Measurements from ENCODE around the gene UNC13A.

DNA sequence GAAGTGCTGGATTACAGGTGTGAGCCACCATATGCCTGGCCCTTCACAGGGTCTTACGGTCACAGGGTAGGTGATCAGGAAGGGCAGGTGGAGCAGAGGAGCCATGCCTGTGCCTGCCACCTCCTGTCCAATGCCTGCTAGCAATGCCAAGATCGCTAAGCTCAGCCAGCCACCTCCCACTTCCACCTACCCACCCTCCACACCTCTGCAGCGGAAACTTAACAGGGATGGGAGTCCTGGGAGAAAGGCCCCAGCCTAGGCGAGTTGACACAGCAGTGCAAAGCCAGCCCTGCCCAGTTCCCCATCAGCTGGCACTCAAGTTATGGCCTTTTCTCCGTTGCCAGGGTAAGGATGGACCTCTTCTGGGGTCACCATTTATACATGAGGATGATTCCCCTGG lies 47.3 kb upstream of the UNC13A start:
- TF ChIP-seq, protein P1, sequence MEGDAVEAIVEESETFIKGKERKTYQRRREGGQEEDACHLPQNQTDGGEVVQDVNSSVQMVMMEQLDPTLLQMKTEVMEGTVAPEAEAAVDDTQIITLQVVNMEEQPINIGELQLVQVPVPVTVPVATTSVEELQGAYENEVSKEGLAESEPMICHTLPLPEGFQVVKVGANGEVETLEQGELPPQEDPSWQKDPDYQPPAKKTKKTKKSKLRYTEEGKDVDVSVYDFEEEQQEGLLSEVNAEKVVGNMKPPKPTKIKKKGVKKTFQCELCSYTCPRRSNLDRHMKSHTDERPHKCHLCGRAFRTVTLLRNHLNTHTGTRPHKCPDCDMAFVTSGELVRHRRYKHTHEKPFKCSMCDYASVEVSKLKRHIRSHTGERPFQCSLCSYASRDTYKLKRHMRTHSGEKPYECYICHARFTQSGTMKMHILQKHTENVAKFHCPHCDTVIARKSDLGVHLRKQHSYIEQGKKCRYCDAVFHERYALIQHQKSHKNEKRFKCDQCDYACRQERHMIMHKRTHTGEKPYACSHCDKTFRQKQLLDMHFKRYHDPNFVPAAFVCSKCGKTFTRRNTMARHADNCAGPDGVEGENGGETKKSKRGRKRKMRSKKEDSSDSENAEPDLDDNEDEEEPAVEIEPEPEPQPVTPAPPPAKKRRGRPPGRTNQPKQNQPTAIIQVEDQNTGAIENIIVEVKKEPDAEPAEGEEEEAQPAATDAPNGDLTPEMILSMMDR (IDR thresholded peaks at IDR 0.05; ENCODE audit: insufficient read depth, low read length) = no peak
- TF ChIP-seq POLR2AphosphoS5 (IDR thresholded peaks at IDR 0.05; ENCODE audit: low read depth) (no peak), GABPA (IDR thresholded peaks at IDR 0.05; ENCODE audit: low read depth) (no peak)
- TF ChIP-seq, protein P2, sequence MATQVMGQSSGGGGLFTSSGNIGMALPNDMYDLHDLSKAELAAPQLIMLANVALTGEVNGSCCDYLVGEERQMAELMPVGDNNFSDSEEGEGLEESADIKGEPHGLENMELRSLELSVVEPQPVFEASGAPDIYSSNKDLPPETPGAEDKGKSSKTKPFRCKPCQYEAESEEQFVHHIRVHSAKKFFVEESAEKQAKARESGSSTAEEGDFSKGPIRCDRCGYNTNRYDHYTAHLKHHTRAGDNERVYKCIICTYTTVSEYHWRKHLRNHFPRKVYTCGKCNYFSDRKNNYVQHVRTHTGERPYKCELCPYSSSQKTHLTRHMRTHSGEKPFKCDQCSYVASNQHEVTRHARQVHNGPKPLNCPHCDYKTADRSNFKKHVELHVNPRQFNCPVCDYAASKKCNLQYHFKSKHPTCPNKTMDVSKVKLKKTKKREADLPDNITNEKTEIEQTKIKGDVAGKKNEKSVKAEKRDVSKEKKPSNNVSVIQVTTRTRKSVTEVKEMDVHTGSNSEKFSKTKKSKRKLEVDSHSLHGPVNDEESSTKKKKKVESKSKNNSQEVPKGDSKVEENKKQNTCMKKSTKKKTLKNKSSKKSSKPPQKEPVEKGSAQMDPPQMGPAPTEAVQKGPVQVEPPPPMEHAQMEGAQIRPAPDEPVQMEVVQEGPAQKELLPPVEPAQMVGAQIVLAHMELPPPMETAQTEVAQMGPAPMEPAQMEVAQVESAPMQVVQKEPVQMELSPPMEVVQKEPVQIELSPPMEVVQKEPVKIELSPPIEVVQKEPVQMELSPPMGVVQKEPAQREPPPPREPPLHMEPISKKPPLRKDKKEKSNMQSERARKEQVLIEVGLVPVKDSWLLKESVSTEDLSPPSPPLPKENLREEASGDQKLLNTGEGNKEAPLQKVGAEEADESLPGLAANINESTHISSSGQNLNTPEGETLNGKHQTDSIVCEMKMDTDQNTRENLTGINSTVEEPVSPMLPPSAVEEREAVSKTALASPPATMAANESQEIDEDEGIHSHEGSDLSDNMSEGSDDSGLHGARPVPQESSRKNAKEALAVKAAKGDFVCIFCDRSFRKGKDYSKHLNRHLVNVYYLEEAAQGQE (IDR thresholded peaks at IDR 0.05; ENCODE audit: insufficient replicate concordance, low read depth) = no peak

Measured in HL-60 (cell line).